Measurements from ENCODE around the gene SCYL3. TPM values are rescaled to one million over a fixed set of nuclear protein-coding genes. Genes with fewer than 3 reads are reported as not detected.

SCYL3 gene
- total and polyA plus RNA-seq, 2 donors (not counting 1 experiment from before 2014, with no cell fraction given), result 7.2 to 11.7 TPM

GRCh38 chr1:169844941-169845608 is 48.6 kb downstream of the SCYL3 start:
- H3K4me2 ChIP-seq (ENCODE audit: extremely low read depth, insufficient read depth, low read length), result no peak overlapping the region
- no peak overlapping the region for H2AFZ ChIP-seq (ENCODE audit: low read length)
- H3K9me3 ChIP-seq (ENCODE audit: control insufficient read depth, insufficient read depth, low read depth, low read length), result no peaks in the 10 kb centered on the region
- H3K4me3 ChIP-seq (replicated peaks in 1 of 4; ENCODE audit: control extremely low read depth in 1 of 4, insufficient read depth in 1 of 4, low read depth in 3 of 4, low read length in 4 of 4), result no peak overlapping the region
- peaks cover 2% of the 10 kb centered on the region for H3K36me3 ChIP-seq (ENCODE audit: control insufficient read depth, insufficient read depth, low read length)
- H3K79me2 ChIP-seq (ENCODE audit: control insufficient read depth, insufficient read depth, low read length), result no peaks in the 10 kb centered on the region
- DNase-seq (ENCODE audit: low read depth in 2 of 2), result peak in 1 of 2 donors; percentile 40
- no peak overlapping the region for H3K9ac ChIP-seq (ENCODE audit: insufficient read depth, low read length)
- TF ChIP-seq EZH2 (IDR thresholded peaks at IDR 0.05; ENCODE audit: low read length, missing control alignments), result no peak
- no peak for TF ChIP-seq CTCF (conservative IDR thresholded peaks at IDR 0.05 in 1 of 2, IDR thresholded peaks at IDR 0.05 in 1 of 2; ENCODE audit: low read depth in 1 of 2, low read length in 2 of 2)
- H3K4me1 ChIP-seq (ENCODE audit: control insufficient read depth, extremely low read depth, insufficient read depth, low read length), result no peaks in the 10 kb centered on the region
- no peaks in the 10 kb centered on the region for H3K27me3 ChIP-seq (ENCODE audit: control insufficient read depth, insufficient read depth, low read length)
- H3K27ac ChIP-seq (ENCODE audit: insufficient read depth, low read length), result no peak overlapping the region
- H4K20me1 ChIP-seq (ENCODE audit: control insufficient read depth, extremely low read depth, insufficient read depth, low read length), result no peaks in the 10 kb centered on the region

- H3K4me1 ChIP-seq (ENCODE audit: control insufficient read depth, extremely low read depth, insufficient read depth, low read length), result no peaks in the 10 kb centered on the region
- H3K9ac ChIP-seq (ENCODE audit: insufficient read depth, low read length), result no peak overlapping the region
- no peak overlapping the region for H3K4me3 ChIP-seq (replicated peaks in 1 of 4; ENCODE audit: control extremely low read depth in 1 of 4, insufficient read depth in 1 of 4, low read depth in 3 of 4, low read length in 4 of 4)
- no peak overlapping the region for H3K27ac ChIP-seq (ENCODE audit: insufficient read depth, low read length)
- H3K79me2 ChIP-seq (ENCODE audit: control insufficient read depth, insufficient read depth, low read length), result no peaks in the 10 kb centered on the region
- no peak overlapping the region for H2AFZ ChIP-seq (ENCODE audit: low read length)
- no peaks in the 10 kb centered on the region for H4K20me1 ChIP-seq (ENCODE audit: control insufficient read depth, extremely low read depth, insufficient read depth, low read length)
- DNase-seq (ENCODE audit: low read depth in 2 of 2), result no peak
- H3K27me3 ChIP-seq (ENCODE audit: control insufficient read depth, insufficient read depth, low read length), result no peaks in the 10 kb centered on the region
- H3K4me2 ChIP-seq (ENCODE audit: extremely low read depth, insufficient read depth, low read length), result no peak overlapping the region
- no peaks in the 10 kb centered on the region for H3K36me3 ChIP-seq (ENCODE audit: control insufficient read depth, insufficient read depth, low read length)
- no peaks in the 10 kb centered on the region for H3K9me3 ChIP-seq (ENCODE audit: control insufficient read depth, insufficient read depth, low read depth, low read length)
- TF ChIP-seq CTCF (conservative IDR thresholded peaks at IDR 0.05 in 1 of 2, IDR thresholded peaks at IDR 0.05 in 1 of 2; ENCODE audit: low read depth in 1 of 2, low read length in 2 of 2) (no peak), EZH2 (IDR thresholded peaks at IDR 0.05; ENCODE audit: low read length, missing control alignments) (no peak)
Observed at GRCh38 chr1:169838942-169839341, 54.8 kb downstream of the SCYL3 start.

DNA sequence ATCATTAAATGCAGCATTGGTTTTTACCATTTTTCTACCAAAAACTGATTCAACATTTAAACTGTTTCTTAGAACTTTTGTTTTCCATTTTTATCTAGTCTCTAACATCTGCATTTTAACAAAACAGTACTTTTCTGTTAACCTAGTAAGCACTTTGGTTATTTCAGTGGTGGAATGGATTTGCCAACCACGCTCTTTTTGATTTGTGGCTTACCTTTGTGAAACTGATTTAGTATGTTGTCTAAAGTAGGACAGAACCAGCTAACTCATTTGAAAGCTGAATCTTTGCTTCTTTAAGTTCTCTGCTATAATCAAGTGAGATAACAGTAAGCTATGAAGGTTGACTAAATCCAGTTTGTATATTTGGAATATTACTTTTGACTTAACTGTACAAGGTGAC is 57.5 kb downstream of the SCYL3 start:
- Histone ChIP-seq H3K36me3 (ENCODE audit: control insufficient read depth, insufficient read depth, low read length) (no peaks in the 10 kb centered on the region), H3K4me3 (replicated peaks in 1 of 4; ENCODE audit: control extremely low read depth in 1 of 4, insufficient read depth in 1 of 4, low read depth in 3 of 4, low read length in 4 of 4) (no peak overlapping the region)

More for the DNA sequence above, 57.5 kb downstream of the SCYL3 start:
- no peak for DNase-seq (ENCODE audit: low read depth in 2 of 2)
- Histone ChIP-seq H2AFZ (ENCODE audit: low read length) (no peak overlapping the region), H3K9ac (ENCODE audit: insufficient read depth, low read length) (no peak overlapping the region), H3K27me3 (ENCODE audit: control insufficient read depth, insufficient read depth, low read length) (no peaks in the 10 kb centered on the region), H3K4me1 (ENCODE audit: control insufficient read depth, extremely low read depth, insufficient read depth, low read length) (no peaks in the 10 kb centered on the region), H3K4me2 (ENCODE audit: extremely low read depth, insufficient read depth, low read length) (no peak overlapping the region), H3K9me3 (ENCODE audit: control insufficient read depth, insufficient read depth, low read depth, low read length) (no peaks in the 10 kb centered on the region), H3K79me2 (ENCODE audit: control insufficient read depth, insufficient read depth, low read length) (no peaks in the 10 kb centered on the region), H3K27ac (ENCODE audit: insufficient read depth, low read length) (no peak overlapping the region), H4K20me1 (ENCODE audit: control insufficient read depth, extremely low read depth, insufficient read depth, low read length) (no peaks in the 10 kb centered on the region)
- no peak for TF ChIP-seq EZH2 (IDR thresholded peaks at IDR 0.05; ENCODE audit: low read length, missing control alignments)
- no peak for TF ChIP-seq CTCF (conservative IDR thresholded peaks at IDR 0.05 in 1 of 2, IDR thresholded peaks at IDR 0.05 in 1 of 2; ENCODE audit: low read depth in 1 of 2, low read length in 2 of 2)
